ENCODE measurements around the gene CACFD1.

- TF ChIP-seq E2F1 (CRISPR knock-in tag; IDR thresholded peaks at IDR 0.05) (no peak), EMX1 (CRISPR knock-in tag; IDR thresholded peaks at IDR 0.05) (no peak), ZNF416 (CRISPR knock-in tag; IDR thresholded peaks at IDR 0.05) (no peak), ZNF317 (CRISPR knock-in tag; IDR thresholded peaks at IDR 0.05; ENCODE audit: borderline replicate concordance, low read depth) (no peak), CDX4 (CRISPR knock-in tag; IDR thresholded peaks at IDR 0.05; ENCODE audit: borderline replicate concordance) (no peak), CTCF (IDR thresholded peaks at IDR 0.05) (no peak), CREB1 (CRISPR knock-in tag; IDR thresholded peaks at IDR 0.05) (no peak), CBFB (CRISPR knock-in tag; IDR thresholded peaks at IDR 0.05; ENCODE audit: low read depth) (no peak), SOX15 (CRISPR knock-in tag; IDR thresholded peaks at IDR 0.05) (no peak), ATF3 (CRISPR knock-in tag; conservative IDR thresholded peaks at IDR 0.05) (no peak), ELF4 (CRISPR knock-in tag; IDR thresholded peaks at IDR 0.05; ENCODE audit: low read depth) (no peak), NFYB (CRISPR knock-in tag; conservative IDR thresholded peaks at IDR 0.05; ENCODE audit: low read depth) (no peak), FOXP1 (CRISPR knock-in tag; IDR thresholded peaks at IDR 0.05; ENCODE audit: borderline replicate concordance) (no peak), SP1 (CRISPR knock-in tag; conservative IDR thresholded peaks at IDR 0.05) (no peak)
Observed at GRCh38 chr9:133506653-133507038, 46.9 kb downstream of the CACFD1 start.

Measured in WTC11 (cell line).